Keratinocyte (primary cell): ENCODE results near the gene CYP27A1. TPM values are rescaled to one million over a fixed set of nuclear protein-coding genes. Genes with fewer than 3 reads are reported as not detected.

Experiments
- DNase-seq: peaks from one replicate; pipeline ENCODE4 v3.0.0-alpha.2; 2011; ENCODE audit warnings: low read depth, missing footprints, low spot score
- FAIRE-seq: peaks from 2 replicates; lab custom pipeline; 2011; peaks lifted over from hg19 to GRCh38; lab: Jason Lieb, UNC
- H2AFZ ChIP-seq: 2 replicates; pipeline ENCODE4 v1.6.0; 2012; ENCODE audit warnings: low read length, control low read depth, inconsistent platforms; ENCODE audit not compliant: control insufficient read depth
- H3K27ac ChIP-seq: 2 replicates; pipeline ENCODE4 v1.5.1; 2011; ENCODE audit warnings: low read length; ENCODE audit not compliant: control insufficient read depth, insufficient read depth
- H3K27me3 ChIP-seq: 3 replicates; pipeline ENCODE4 v1.6.0; 2011; ENCODE audit warnings: low read length; ENCODE audit not compliant: control insufficient read depth, insufficient read depth; ENCODE audit errors: extremely low read depth
- H3K36me3 ChIP-seq, 2 experiments: 2 replicates in 1 of 2; 3 replicates in 1 of 2; pipeline ENCODE4 v1.5.1; 2011; ENCODE audit warnings: low read length in 2 of 2, mild to moderate bottlenecking in 1 of 2; ENCODE audit not compliant: control insufficient read depth in 2 of 2, insufficient read depth in 2 of 2; ENCODE audit errors: extremely low read depth in 1 of 2
- H3K4me1 ChIP-seq: 3 replicates; pipeline ENCODE4 v1.5.1; 2011; ENCODE audit warnings: low read length; ENCODE audit not compliant: control insufficient read depth, insufficient read depth; ENCODE audit errors: extremely low read depth
- H3K4me2 ChIP-seq: 3 replicates; pipeline ENCODE4 v1.6.0; 2011; ENCODE audit warnings: low read depth, low read length; ENCODE audit not compliant: control insufficient read depth, insufficient read depth; ENCODE audit errors: extremely low read depth
- H3K4me3 ChIP-seq, 3 experiments: fragments of 200-600 bp in 1 of 3; sonication (generic) in 1 of 3; 2 replicates in 2 of 3; 3 replicates in 1 of 3; pipeline ENCODE4 v1.5.1; 2011 to 2016; ENCODE audit warnings: low read length in 3 of 3, mild to moderate bottlenecking in 3 of 3, control low read depth in 2 of 3, inconsistent platforms in 1 of 3, low read depth in 1 of 3, mixed read lengths in 1 of 3, mixed run types in 1 of 3, moderate library complexity in 1 of 3; ENCODE audit not compliant: control insufficient read depth in 2 of 3, insufficient read depth in 2 of 3; ENCODE audit errors: extremely low read depth in 1 of 3
- H3K79me2 ChIP-seq: 2 replicates; pipeline ENCODE4 v1.6.0; 2012; ENCODE audit warnings: low read length; ENCODE audit not compliant: control insufficient read depth, insufficient read depth
- H3K9ac ChIP-seq: 3 replicates; pipeline ENCODE4 v1.6.0; 2011; ENCODE audit warnings: low read length; ENCODE audit not compliant: control insufficient read depth, insufficient read depth; ENCODE audit errors: extremely low read depth
- H3K9me1 ChIP-seq: 3 replicates; pipeline ENCODE4 v1.6.0; 2011; ENCODE audit warnings: low read length; ENCODE audit not compliant: control insufficient read depth, insufficient read depth; ENCODE audit errors: extremely low read depth
- H3K9me3 ChIP-seq: 2 replicates; pipeline ENCODE4 v1.5.1; 2012; ENCODE audit warnings: low read depth, low read length; ENCODE audit not compliant: control insufficient read depth
- H4K20me1 ChIP-seq: 3 replicates; pipeline ENCODE4 v1.6.0; 2011; ENCODE audit warnings: low read length; ENCODE audit not compliant: control insufficient read depth, insufficient read depth; ENCODE audit errors: extremely low read depth
- EZH2 ChIP-seq: IDR thresholded peaks from one replicate; pipeline ENCODE4 v1.6.1; 2012; ENCODE audit warnings: inconsistent platforms, mild to moderate bottlenecking, low read length, moderate library complexity
- dilution Hi-C: fragments of 300-500 bp; cut with MboI; formaldehyde crosslinking; loops from one replicate; pipeline ENCODE4 v1.7.0; 2020; ENCODE audit warnings: low sequenced_read_pairs; ENCODE audit not compliant: extremely low pct_ligation_motif_present
- polyA plus RNA-seq, 5 experiments: library from polyadenylated mRNA; depleted of rRNA in 3 of 5; stranded (reverse) in 3 of 5; stranded (forward) in 1 of 5; unstranded in 1 of 5; fragments of >200 nt; gene quantifications; 1 replicate in 1 of 5; 2 replicates in 3 of 5; 3 replicates in 1 of 5; pipeline versions ENCODE4 v1.2.1 to v1.2.3, GENCODE V29; 2011 to 2012; ENCODE audit warnings: missing spikeins in 2 of 5, low read depth in 1 of 5, low replicate concordance in 1 of 5
- TF ChIP-seq, protein P1 (sequence below), 3 experiments: IDR thresholded peaks in 1 of 3; conservative IDR thresholded peaks in 1 of 3; optimal IDR thresholded peaks in 1 of 3; 2 replicates in 2 of 3; 3 replicates in 1 of 3; pipeline versions ENCODE3 to v1.5.1; 2011; ENCODE audit warnings: low read length in 3 of 3, mild to moderate bottlenecking in 3 of 3, moderate library complexity in 2 of 3, control low read depth in 1 of 3, inconsistent platforms in 1 of 3; ENCODE audit not compliant: insufficient read depth in 2 of 3; ENCODE audit errors: extremely low read depth in 1 of 3

CYP27A1 gene
- polyA plus RNA-seq, 1 donor (not counting 4 experiments of a cell fraction or from before 2014, with no cell fraction given), result 0.12 TPM

DNA sequence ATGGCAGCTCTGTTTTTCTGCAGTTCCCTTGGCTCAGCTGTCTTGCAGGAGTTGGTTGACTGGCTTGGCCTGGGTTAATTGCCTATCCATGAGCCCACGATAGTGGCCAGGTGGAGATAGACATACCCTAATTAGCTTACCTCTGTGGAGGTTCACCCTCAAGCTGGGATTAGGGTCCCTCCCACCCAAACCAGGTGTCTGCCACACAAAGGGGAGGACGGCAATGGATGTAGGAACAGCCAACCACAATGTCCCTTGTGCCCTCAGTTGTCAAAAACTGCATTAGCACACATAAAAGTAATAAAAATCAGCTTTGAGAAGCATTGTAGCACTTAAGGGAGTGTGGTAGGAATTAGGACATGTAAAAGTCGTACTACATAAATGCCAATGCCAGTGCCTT, 4.2 kb downstream of the CYP27A1 start:
- peaks cover 2% of the 10 kb centered on the region for H3K4me1 ChIP-seq
- H4K20me1 ChIP-seq, result no peaks in the 10 kb centered on the region
- no peak overlapping the region for H3K9ac ChIP-seq
- no peaks in the 10 kb centered on the region for H3K9me1 ChIP-seq
- dilution Hi-C loops, result no loop called here
- FAIRE-seq (no peak), DNase-seq (no peak)
- no peak for TF ChIP-seq EZH2
- TF ChIP-seq, protein P1, sequence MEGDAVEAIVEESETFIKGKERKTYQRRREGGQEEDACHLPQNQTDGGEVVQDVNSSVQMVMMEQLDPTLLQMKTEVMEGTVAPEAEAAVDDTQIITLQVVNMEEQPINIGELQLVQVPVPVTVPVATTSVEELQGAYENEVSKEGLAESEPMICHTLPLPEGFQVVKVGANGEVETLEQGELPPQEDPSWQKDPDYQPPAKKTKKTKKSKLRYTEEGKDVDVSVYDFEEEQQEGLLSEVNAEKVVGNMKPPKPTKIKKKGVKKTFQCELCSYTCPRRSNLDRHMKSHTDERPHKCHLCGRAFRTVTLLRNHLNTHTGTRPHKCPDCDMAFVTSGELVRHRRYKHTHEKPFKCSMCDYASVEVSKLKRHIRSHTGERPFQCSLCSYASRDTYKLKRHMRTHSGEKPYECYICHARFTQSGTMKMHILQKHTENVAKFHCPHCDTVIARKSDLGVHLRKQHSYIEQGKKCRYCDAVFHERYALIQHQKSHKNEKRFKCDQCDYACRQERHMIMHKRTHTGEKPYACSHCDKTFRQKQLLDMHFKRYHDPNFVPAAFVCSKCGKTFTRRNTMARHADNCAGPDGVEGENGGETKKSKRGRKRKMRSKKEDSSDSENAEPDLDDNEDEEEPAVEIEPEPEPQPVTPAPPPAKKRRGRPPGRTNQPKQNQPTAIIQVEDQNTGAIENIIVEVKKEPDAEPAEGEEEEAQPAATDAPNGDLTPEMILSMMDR (optimal IDR thresholded peaks at IDR 0.05 in 1 of 3, IDR thresholded peaks at IDR 0.05 in 1 of 3, conservative IDR thresholded peaks at IDR 0.05 in 1 of 3; ENCODE audit: extremely low read depth in 1 of 3, insufficient read depth in 2 of 3, low read length in 3 of 3), result no peak
- no peak overlapping the region for H3K4me3 ChIP-seq
- no peak overlapping the region for H2AFZ ChIP-seq
- no peak overlapping the region for H3K4me2 ChIP-seq
- peaks cover 7% of the 10 kb centered on the region for H3K27me3 ChIP-seq
- H3K36me3 ChIP-seq, result no peaks in the 10 kb centered on the region
- no peaks in the 10 kb centered on the region for H3K79me2 ChIP-seq
- H3K27ac ChIP-seq, result no peak overlapping the region
- no peaks in the 10 kb centered on the region for H3K9me3 ChIP-seq

DNA sequence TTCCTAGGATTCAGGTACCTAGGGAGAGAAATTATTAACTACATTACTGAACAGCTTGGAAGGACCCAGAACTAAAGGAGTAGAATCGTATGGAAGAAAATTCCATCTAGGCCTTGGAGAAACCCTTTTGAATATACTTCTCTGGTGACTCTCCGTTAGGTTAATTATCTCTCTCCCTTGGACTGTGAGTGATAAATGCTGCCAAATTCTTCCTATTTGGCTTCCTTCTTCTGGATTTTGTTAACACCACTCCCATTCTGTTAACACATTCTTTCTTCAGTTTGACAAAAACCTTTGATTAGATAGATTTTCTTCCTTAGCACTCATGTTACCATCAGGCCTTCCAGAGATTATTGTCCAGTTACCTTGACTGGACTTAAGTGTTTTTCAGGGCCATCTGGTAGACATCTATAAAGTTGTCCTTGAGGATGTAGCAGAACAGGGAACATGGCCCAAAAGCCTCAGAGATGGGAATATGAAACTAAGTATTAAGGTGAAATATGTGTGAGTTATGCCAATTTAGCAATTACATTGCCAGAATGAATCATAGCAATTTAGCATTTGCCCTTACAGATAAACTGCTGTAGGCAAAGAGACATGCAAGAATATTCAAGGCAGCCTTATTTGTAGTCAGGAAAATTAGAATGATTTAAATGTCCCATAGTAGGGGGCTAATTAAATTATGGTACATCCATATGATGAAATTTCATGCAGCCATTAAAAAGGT, 6.7 kb downstream of the CYP27A1 start:
- no peaks in the 10 kb centered on the region for H3K36me3 ChIP-seq
- H3K9ac ChIP-seq, result no peak overlapping the region
- TF ChIP-seq EZH2, result no peak
- TF ChIP-seq, protein P1 (optimal IDR thresholded peaks at IDR 0.05 in 1 of 3, IDR thresholded peaks at IDR 0.05 in 1 of 3, conservative IDR thresholded peaks at IDR 0.05 in 1 of 3; ENCODE audit: extremely low read depth in 1 of 3, insufficient read depth in 2 of 3, low read length in 3 of 3), result no peak
- H3K79me2 ChIP-seq, result no peaks in the 10 kb centered on the region
- no peaks in the 10 kb centered on the region for H3K9me3 ChIP-seq
- H3K4me1 ChIP-seq, result peaks cover 2% of the 10 kb centered on the region
- FAIRE-seq (no peak), DNase-seq (no peak)
- no peak overlapping the region for H2AFZ ChIP-seq
- dilution Hi-C loops, result no loop called here
- H3K27me3 ChIP-seq, result no peaks in the 10 kb centered on the region
- H4K20me1 ChIP-seq, result no peaks in the 10 kb centered on the region
- no peaks in the 10 kb centered on the region for H3K9me1 ChIP-seq
- no peak overlapping the region for H3K27ac ChIP-seq
- H3K4me3 ChIP-seq, result no peak overlapping the region
- H3K4me2 ChIP-seq, result no peak overlapping the region
